IPS DF 19.7 (cell line): ENCODE results near the gene SMURF1.

Source experiments
- DNase-seq: peaks from one replicate; pipeline ENCODE4 v3.0.0-alpha.2; 2013; ENCODE audit warnings: low read depth, low spot score

Gene SMURF1

GRCh38 chr7:99098286-99098823, 45.6 kb downstream of the SMURF1 start:
- DNase-seq = no peak

DNA sequence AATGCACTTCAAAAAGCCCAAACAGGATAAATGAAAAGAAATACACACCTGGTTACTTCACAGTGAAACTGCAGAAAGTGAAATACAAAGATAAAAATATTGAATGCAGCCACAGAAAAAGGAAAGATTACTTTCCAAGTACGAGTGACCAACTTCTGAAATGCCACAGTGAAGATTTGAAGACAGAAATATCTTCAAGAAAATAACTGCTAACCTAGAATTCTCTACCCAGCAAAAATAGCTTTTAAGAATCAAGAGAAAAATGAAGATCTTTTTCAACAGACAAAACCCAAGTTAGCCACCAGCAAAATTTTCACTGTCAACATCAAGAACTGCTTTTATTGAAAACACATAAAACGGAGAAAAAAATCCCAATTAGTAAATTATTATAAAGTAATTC, 46.2 kb downstream of the SMURF1 start:
- no peak for DNase-seq

DNA sequence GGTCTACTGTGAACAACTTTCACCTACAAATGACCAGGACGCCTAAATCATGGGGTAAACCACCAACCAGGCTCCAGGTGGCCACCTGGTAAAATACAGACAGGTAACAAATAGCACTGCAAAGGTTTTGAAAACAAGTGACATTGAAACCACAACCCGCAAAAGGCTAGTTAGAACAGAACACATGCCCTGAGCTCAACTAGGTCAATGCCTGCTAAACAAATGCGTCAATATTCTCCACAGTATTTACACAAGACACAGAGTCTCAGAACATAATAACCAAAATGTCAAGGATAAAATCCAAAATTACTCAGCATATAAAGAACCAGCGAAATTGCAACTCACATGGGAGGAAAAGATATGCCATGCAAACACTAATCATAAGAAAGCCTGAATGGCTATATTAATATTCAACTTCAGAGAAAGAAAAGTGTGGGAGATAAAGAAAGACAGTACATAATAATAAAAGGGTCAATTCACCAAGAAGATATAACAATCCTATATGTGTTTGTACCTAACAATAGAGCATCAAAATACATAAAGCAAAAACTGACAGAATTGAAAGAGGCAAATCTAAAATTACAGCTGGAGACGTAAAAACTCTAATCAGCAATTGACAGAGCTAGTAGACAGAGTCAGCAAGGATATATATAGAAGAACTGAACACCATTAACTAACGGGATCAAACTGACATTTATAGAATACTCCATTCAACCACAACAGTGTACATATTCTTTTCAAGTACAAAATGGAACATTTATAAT, 47.6 kb downstream of the SMURF1 start:
- no peak for DNase-seq

GRCh38 chr7:99095698-99096097, 48.2 kb downstream of the SMURF1 start:
- DNase-seq = no peak

DNA sequence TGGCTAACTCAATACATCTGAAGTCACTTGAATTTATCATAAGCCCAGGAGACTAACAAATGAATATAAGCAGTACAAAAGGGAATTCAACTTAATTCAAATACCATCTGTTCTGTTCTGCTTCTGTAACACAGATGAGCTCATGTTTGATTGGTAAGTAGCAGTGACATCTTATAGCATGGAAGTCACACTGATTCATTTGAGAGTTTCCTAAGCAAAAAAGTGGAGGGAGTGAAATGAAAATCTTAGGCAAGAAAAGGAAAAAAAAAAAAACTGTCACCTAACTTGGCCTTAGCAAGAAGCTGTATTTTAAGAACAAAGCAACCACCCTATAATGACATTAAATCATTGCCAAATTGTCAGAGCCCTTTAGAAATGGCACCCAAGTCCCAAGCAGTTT, 49.5 kb downstream of the SMURF1 start:
- no peak for DNase-seq

DNA sequence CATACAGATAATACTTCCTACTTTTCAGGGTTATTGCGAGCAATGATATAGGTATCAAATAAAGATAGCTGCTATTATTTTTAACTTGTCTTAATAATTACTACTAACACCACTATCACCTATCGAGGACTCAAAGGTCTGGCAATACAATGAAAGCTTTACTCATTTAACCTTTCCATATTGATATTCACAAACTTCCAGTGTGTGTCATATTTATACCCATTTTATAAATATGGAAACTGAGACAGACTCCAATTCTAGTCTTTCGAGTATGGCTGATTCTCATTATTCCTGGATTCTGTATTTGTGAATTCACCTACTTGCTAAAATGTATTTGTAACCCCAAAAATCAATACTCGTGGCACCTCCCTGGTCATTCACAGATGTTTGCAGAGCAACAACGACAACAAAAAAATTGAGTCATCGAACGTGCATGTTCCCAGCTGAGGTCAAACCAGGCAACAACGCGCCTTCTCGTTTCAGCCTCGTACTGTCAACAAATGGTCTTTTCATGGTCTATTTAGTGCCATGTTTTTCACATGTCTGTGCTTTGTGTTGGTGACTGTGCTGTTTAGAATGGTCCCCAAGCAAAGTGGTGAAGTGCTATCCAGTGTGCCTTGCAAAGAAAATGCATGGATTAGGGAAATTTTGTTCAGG, 51.7 kb downstream of the SMURF1 start:
- DNase-seq = no peak

- no peak for DNase-seq
Measured at GRCh38 chr7:99090771-99091542, 53.0 kb downstream of the SMURF1 start.

GRCh38 chr7:99089914-99090629, 53.8 kb downstream of the SMURF1 start:
- DNase-seq = no peak

DNA sequence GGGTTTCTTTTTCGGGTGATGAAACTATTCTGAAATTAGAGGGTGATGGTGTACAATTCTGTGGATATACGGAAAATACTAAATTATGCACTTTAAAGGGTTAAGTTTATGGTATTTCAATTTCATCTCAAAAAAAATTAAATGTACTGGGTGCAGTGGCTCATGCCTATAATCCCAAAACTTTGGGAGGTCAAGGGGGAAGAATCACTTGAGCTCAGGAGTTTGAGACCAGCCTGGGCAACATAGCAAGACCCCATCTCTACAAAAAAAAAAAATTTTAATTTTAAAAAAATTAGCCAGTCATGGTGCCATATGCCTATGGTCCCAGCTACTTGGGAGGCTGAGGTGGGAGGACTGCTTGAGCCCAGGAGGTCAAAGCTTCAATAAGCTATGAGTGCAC, 57.0 kb downstream of the SMURF1 start:
- no peak for DNase-seq

- no peak for DNase-seq
Measured at GRCh38 chr7:99086532-99086931, 57.4 kb downstream of the SMURF1 start.

DNA sequence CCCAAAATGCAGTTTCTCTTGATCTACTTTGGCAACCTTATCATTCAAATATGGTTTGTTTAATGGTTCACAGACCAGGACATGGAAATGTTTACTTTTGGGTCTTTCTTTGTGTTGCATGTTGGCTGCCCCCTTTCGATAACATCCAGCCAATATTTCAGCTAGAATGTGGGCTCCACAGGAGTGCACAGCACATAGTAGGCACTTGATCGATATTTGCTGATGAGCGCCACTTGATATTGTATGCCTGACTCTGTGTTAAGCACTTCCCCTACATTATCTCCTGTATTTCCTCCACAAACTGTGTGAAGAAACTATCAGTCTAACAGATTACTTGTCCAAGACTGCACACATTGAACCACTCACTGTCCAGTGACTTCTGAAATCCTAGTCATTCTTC, 60.2 kb downstream of the SMURF1 start:
- DNase-seq = no peak

- no peak for DNase-seq
Measured at GRCh38 chr7:99083068-99083651, 60.7 kb downstream of the SMURF1 start.

DNA sequence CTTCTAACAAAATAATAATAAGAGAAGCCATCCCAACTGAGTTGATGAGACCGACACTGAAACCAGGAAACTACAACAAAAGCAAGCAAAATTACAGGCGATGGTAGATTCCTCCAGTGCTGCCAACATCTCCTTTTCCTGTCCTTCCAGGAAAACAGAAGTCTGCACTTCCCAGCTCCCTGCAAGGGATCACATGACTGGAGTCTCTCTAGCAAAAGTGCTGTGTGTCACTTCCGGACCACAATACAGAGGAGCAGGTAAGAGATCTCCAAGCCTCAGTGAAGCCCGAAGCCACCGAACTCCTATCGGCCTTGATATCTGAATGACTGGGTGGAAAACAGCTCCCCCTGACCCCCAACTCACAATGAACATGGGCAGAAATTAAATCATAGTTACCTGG, 63.2 kb downstream of the SMURF1 start:
- no peak for DNase-seq

GRCh38 chr7:99079104-99079503, 64.8 kb downstream of the SMURF1 start:
- DNase-seq = no peak

- no peak for DNase-seq
Measured at GRCh38 chr7:99078416-99078815, 65.5 kb downstream of the SMURF1 start.

DNA sequence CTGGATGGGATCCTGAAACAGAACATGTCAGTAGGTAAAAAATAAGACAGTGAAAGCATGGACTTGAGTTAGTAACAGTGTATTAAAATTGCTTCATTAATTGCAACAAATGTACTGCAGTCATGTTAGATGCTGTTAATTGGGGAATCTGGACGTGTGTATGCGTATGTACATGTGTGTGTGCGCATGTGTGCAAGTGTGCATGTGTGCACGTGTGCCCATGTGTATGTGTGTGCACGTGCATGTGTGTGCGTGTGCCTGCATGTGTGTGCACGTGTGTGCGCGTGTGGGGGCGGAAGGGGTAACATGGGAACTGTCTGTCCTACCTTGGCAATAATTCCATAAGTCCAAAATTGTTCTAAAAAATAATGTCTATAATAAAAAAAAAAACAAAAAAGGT, 67.3 kb downstream of the SMURF1 start:
- no peak for DNase-seq

GRCh38 chr7:99073839-99074446, 70.0 kb downstream of the SMURF1 start:
- DNase-seq = no peak

DNA sequence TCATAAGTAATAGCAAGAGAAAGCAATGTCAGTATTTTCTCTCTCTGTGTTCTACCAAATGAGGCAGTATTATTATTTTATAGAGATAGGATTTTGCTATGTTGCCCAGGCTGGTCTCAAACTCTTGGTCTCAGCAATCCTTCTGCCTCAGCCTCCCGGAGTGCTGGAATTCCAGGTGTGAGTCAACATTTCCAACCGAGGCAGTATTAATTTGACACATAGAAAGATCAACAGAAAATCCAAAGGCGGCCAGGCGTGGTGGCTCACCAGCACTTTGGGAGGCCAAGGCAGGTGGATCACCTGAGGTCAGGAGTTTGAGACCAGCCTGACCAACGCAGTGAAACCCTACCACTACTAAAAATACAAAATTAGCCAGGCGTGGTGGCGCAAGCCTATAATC, 71.8 kb downstream of the SMURF1 start:
- no peak for DNase-seq

DNA sequence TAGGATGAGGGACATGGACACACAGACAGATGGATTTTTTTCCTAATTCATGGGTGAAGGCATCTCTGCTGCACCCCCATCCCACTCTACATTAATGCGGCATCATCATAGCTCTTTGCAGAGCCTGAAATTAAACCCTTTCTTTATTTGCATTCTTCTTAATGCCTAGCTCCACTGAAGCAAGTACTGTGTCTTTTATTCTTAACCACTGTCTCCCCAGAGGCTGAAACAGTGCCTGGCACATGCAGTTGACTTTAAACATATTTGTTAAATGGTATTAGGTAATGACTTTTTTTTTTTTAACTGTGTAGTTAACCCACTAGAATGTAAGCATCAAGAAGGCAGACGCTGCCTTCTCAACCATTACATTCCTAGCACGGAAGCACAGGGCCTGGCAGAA, 73.5 kb downstream of the SMURF1 start:
- DNase-seq = no peak

DNA sequence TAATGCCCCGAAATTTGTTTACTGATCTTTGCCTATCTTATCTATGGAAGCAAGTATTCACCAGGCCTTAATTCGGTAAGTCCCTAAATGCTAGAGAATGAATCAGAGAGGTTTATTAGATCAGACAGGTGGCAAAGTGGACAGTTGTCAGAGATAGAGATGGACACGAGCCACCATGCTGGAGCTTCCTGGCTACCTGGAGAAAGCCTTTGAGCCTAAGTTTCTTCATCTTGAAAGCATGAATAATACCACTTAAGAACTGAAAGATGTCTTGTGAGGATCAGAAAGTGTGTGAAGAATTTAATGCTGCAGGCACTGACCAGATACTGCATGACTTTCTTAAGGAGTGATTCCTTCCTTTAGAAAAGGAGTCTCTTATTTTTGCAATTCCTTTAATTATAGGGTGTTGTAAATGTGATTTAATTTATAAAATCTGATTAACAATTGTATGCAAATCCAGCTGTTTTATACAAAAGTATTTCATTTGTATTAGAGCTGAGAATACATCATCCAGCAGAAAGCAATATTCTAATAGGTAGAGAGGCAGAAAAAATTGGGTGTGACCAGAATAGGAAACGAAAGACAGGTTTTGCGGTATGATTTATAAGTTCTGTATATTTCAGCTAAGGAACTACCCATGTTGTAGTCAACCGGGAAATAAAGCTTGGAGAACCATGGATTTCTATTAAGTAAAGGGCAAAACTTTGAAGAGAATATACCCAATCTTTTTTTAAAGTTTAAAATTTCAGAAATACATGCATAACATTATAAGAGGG, 82.7 kb downstream of the SMURF1 start:
- DNase-seq = no peak
